DMS114 treated with DMSO at 0.1 percent for 48 hours (cell line): Measurements from ENCODE around the gene AK2.
A peak's percentile ranks its signal among the peaks of the same experiment; 100 is the strongest.
"Not testable (repeated sequence)": the region's sequence is repeated elsewhere in the genome, so short reads cannot be mapped to it uniquely, and the experiment has no call there.

Experiments used
- DNase-seq: peaks from one replicate; lab custom pipeline; 2025; ENCODE audit not compliant: unreplicated experiment; lab: John Stamatoyannopoulos, UW

The AK2 gene

DNA sequence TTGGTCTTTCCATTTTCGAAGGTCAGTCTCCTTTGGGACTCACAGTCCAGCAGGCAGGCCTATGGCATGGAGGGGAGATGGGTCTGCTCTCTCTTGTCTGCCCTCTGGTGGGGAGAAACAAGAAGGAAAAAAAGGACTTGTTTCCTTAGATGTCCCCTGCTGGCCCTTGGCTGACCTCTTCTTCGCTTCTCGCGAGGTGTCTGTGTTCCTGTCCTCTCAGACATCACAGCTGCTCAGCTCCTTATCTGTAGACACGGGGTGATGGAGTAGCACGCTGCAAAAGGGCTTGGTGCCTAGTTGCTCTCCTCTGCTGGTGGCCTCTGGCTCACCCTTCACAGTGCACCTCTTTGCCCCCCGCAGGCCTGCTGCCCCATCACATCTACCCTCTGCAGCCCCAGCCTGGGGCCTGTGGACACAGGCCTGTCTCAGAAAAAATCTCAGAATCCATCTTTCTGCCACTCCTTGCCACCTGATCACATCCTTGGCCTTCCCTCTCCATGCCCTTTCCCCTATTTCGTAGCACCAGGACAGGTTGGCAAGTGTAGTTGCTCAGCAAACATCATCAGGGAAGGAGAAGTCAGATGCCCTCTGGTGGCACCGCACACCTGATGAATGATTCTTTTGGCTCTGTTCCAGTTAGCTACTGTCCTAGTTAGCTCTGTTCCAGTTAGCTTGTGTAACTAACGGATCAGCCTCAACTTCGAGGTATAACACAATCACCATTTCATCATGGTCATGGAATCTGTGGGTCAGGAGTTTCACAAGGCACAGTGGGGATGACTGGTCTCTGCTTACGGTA lies 18.7 kb upstream of the AK2 start:
- peak; percentile 51 for DNase-seq

- no peak for DNase-seq
These were observed 13.8 kb upstream of the AK2 start for GRCh38 chr1:33050221-33051076.

DNA sequence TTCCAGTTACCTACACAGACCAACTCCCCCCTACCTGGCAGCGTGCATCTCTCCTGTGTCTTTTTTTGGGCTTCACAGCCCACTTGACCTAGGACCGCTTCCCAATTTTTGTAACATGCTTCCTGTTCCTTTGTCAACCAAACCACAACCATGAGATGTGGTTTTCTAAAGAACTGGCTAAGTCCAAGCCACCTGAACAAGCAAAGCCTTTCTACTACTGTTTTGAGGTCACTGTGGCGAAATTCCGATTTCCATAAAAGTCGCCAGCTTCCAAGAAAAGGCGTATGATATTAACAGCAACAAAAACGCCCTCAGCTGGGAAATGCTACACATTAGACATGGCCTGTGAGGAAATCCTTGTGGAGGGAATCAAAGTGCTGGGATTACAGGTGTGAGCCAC lies 12.7 kb upstream of the AK2 start:
- no peak for DNase-seq

DNA sequence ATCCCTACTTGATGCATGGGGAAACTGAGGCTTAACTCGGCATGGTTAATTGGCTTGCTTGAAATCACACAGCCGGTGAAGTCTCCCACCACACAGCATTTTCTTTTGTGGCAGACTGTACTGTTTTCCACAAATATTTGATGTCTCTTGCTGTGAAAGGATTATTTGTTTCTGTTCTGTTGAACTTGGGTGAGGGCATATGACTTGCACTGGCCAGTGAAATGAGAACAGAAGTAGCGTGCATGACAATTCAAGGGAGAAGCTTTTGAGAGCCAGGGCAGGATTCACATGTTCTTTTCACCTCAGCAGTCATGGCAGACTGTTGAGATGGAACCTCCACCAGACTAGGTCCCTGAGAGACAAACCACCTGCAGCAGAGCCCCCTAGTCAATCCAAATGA lies 11.7 kb upstream of the AK2 start:
- no peak for DNase-seq

- DNase-seq = no peak
These were observed 11.2 kb upstream of the AK2 start for GRCh38 chr1:33047839-33048305.

- no peak for DNase-seq
These were observed 10.6 kb upstream of the AK2 start for GRCh38 chr1:33047290-33047689.

DNA sequence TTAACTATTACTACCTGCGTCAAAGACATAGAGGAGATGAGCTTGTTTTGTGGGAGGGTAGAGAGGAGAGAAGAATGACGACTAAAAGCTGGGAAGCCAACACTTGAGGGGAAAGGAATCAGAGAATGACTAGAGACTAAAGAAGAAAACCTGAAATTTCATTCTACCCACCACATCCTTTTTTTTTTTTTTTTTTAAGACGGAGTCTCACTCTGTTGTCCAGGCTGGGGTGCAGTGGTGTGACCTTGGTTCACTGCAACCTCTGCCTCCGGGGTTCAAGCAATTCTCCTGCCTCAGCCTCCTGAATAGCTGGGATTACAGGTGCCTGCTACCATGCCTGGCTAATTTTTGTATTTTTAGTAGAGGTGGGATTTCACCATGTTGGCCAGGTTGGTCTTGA lies 9.6 kb upstream of the AK2 start:
- DNase-seq = not testable (repeated sequence)

DNA sequence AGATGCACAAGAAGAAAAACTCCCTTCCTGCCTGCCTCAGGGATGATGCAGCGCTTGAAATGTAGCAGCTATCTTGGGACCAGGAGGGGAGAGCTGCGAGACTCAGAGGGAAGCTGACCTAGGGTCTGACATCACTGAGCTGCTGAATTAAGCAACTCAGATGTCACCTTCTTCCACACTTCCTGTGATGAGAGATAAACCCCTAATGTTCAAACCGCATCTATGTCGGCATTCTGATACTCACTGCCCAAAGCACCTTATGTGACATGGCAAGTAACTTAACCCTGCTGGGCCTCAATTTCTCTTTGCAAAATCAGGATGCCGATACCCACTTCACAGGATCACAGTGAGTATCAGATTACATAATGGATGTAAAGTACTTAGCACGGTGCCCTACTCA lies 9.1 kb upstream of the AK2 start:
- DNase-seq = no peak

DNA sequence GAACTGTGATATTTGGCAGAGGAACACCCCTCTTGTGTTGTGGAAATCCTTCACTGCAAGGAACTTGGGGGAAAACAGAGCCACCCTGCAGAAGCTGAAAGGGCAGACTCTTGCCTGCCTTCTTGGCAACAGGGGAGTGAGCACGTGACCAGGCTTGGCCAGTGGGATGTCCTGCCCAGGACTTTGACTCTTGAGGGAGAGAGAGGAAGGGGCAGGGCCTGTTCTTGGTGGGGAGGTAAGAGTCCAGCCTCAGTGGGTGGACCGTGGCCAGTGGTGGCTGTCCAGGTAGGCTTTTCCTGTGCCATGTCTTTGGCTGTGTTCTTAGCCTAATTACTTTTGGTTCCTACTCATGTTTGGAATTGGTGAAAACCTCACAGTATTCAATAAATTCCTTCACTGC lies 8.6 kb upstream of the AK2 start:
- DNase-seq = no peak

- DNase-seq = no peak
These were observed 6.8 kb upstream of the AK2 start for GRCh38 chr1:33043267-33044092.

- no peak for DNase-seq
These were observed 6.1 kb upstream of the AK2 start for GRCh38 chr1:33042831-33043230.

DNA sequence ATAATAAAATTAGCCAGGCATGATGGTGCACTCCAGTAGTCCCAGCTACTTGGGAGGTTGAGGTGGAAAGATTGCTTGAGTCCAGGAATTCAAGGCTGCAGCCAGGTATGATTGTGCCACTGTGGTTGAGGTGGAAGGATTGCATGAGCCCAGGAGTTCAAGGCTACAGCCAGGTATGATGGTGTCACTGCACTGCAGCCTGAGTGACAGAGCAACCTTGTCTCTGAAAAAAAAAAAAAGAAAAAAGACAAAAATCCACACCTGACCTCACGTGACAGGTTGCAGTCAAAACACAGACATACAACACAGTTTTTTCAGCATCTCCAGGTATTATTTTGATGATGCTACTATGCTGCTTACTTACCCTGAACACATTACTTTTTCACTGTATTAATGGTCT lies 4.3 kb upstream of the AK2 start:
- no peak for DNase-seq

GRCh38 chr1:33039840-33040239 lies 3.2 kb upstream of the AK2 start:
- DNase-seq = no peak

GRCh38 chr1:33036051-33036525 lies 595 bp downstream of the AK2 start:
- no peak for DNase-seq

GRCh38 chr1:33032126-33032869 lies 4.4 kb downstream of the AK2 start:
- no peak for DNase-seq

- no peak for DNase-seq
These were observed 5.2 kb downstream of the AK2 start for GRCh38 chr1:33031506-33031905.

- no peak for DNase-seq
These were observed 6.1 kb downstream of the AK2 start for GRCh38 chr1:33030575-33030974.

DNA sequence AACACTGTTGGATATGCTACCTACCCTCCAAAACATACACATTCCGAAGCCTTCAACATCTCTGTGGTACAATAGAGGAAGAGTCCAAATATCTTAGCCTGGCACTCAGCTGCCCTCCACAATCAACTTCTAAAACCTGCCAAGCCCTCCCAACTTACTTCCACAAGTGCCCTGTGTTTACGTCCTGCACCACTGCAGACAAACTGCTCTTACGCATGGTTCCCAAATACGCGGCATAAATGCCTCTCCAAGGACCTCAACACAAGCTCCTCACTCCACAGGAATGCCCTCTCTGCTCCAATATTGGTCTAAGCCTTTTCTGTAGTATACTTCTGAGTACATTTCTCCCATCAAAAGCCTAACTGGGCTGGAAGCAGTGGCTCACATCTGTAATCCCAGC lies 6.8 kb downstream of the AK2 start:
- no peak for DNase-seq

GRCh38 chr1:33029209-33029608 lies 7.5 kb downstream of the AK2 start:
- DNase-seq = no peak

GRCh38 chr1:33025761-33026160 lies 10.9 kb downstream of the AK2 start:
- no peak for DNase-seq

GRCh38 chr1:33025180-33025569 lies 11.5 kb downstream of the AK2 start:
- no peak for DNase-seq
